PFSK-1 (cell line): Measurements from ENCODE around the gene HPS5.

Experiments used
- FOXP2 ChIP-seq: optimal IDR thresholded peaks from 2 replicates; pipeline ENCODE3; 2011; ENCODE audit warnings: borderline replicate concordance, control low read depth, inconsistent platforms; ENCODE audit not compliant: insufficient read depth; ENCODE audit errors: extremely low read length, extremely low read depth
- POLR2AphosphoS5 ChIP-seq: IDR thresholded peaks from 2 replicates; pipeline ENCODE4 v1.6.1; 2012; ENCODE audit warnings: low read depth, mild to moderate bottlenecking, control low read depth, low read length, moderate library complexity
- SIN3A ChIP-seq: IDR thresholded peaks from 2 replicates; pipeline ENCODE4 v1.6.1; 2012; ENCODE audit warnings: mild to moderate bottlenecking, low read length, moderate library complexity, borderline replicate concordance; ENCODE audit not compliant: insufficient read depth
- TAF1 ChIP-seq: IDR thresholded peaks from 2 replicates; pipeline ENCODE4 v1.6.1; 2012; ENCODE audit warnings: low read length, control low read depth, borderline replicate concordance; ENCODE audit not compliant: insufficient read depth
- TF ChIP-seq, protein P1 (sequence below), 2 experiments: IDR thresholded peaks; 2 replicates each; pipeline versions ENCODE4 v1.6.1 to v1.8.0; 2011 to 2012; ENCODE audit warnings: low read depth in 2 of 2, low read length in 2 of 2, control low read depth in 1 of 2, inconsistent platforms in 1 of 2, mild to moderate bottlenecking in 1 of 2, moderate library complexity in 1 of 2; ENCODE audit not compliant: insufficient read depth in 1 of 2

HPS5 gene

DNA sequence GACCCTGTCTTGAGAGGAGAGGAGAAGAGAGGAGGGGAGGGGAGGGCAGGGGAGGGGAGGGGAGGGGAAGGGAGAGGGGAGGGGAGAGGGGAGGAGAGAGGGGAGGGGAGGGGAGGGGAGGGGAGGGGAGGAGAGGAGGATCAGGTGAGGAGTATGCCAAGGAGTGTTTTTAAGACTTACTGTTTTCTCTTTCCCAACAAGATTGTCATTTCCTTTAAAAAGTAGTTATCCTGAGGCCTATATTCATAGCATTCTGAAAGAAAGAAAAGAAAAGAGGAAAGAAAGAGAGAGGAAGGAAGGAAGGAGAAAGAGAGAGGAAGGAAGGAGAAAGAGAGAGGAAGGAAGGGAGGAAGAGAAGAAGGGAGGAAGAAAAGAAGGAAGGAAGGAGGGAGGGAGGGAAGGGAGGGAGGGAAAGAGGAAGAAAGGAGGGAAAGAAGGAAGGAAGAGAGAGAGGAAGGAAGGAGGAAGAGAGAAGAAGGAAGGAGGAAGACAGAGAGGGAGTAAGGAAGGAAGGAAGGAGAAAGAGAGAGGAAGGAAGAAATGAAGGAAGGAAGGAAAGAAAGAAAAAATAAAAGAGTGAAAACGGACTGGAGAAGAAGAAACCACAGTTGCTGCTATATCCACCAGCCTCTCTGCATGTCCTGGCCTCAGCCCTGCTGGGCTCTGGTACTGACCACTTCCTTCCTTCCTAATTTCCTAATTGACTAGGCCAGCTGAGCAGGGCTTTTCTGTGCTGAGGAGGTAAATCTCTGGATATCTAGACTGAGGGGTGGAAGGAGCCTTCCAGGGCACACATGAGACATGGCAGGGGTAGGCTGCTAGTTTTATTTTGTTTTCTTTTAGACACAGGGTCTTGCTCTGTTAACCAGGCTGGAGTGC is 57.0 kb downstream of the HPS5 start:
- no peak for TF ChIP-seq POLR2AphosphoS5
- TF ChIP-seq TAF1 = no peak

DNA sequence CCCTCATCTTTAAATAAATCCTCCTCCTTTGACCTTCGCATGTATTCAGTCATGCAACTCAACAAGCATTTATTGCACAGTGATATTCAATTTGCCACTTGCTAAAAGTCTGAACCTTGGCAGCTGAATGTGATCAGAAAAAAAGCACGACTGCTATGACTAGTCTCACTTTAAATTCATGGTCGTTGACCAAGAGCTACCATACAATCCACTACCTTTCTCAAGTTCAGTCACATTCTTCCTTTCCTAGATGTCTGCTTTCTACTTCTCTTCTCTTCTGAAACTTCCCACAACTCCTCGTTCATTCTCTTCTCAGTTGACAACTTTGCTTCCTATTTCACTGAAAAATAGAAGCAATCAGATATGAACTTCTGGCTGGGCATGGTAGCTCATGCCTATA is 57.9 kb downstream of the HPS5 start:
- TF ChIP-seq POLR2AphosphoS5 (no peak), SIN3A (no peak), FOXP2 (no peak), TAF1 (no peak)
- TF ChIP-seq, protein P1, sequence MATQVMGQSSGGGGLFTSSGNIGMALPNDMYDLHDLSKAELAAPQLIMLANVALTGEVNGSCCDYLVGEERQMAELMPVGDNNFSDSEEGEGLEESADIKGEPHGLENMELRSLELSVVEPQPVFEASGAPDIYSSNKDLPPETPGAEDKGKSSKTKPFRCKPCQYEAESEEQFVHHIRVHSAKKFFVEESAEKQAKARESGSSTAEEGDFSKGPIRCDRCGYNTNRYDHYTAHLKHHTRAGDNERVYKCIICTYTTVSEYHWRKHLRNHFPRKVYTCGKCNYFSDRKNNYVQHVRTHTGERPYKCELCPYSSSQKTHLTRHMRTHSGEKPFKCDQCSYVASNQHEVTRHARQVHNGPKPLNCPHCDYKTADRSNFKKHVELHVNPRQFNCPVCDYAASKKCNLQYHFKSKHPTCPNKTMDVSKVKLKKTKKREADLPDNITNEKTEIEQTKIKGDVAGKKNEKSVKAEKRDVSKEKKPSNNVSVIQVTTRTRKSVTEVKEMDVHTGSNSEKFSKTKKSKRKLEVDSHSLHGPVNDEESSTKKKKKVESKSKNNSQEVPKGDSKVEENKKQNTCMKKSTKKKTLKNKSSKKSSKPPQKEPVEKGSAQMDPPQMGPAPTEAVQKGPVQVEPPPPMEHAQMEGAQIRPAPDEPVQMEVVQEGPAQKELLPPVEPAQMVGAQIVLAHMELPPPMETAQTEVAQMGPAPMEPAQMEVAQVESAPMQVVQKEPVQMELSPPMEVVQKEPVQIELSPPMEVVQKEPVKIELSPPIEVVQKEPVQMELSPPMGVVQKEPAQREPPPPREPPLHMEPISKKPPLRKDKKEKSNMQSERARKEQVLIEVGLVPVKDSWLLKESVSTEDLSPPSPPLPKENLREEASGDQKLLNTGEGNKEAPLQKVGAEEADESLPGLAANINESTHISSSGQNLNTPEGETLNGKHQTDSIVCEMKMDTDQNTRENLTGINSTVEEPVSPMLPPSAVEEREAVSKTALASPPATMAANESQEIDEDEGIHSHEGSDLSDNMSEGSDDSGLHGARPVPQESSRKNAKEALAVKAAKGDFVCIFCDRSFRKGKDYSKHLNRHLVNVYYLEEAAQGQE (IDR thresholded peaks at IDR 0.05; ENCODE audit: insufficient read depth in 1 of 2, low read depth in 2 of 2, low read length in 2 of 2) = no peak

DNA sequence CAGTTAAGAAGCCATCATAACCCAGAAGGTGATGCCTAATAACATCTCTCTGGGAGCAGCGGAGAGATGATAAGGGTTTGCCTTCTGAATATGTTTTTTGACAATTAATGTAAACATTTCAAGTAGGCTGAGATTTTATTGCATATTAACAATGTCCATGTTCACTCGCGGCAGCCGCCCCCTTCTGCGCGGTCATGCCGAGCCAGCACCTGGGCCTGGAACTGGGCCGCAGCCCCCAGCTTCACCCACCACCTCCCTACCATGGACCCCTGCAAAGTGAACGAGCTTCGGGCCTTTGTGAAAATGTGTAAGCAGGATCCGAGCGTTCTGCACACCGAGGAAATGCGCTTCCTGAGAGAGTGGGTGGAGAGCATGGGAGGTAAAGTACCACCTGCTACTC is 60.2 kb downstream of the HPS5 start:
- TF ChIP-seq, protein P1 (IDR thresholded peaks at IDR 0.05; ENCODE audit: insufficient read depth in 1 of 2, low read depth in 2 of 2, low read length in 2 of 2) = no peak
- TF ChIP-seq TAF1 (no peak), FOXP2 (no peak), POLR2AphosphoS5 (no peak), SIN3A (no peak)

DNA sequence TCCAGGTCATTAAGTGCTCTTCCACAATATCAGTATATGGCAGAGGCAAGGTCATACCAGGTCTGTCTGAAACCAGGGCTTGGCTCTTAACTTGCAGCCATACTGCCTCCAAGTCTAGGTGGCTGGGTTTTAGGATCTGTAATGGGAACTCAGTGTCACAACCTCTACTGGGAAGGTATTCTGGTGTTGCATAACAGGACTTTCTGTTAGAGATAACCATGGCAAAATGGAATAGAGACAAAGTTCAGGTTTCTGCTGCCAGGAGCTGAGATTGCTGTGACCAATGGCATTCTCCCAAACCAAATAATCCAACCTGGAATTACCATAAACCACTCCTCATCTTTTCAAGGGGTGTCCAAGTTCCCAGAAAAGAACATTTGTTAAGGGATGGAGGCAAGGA is 62.7 kb downstream of the HPS5 start:
- TF ChIP-seq, protein P1 (IDR thresholded peaks at IDR 0.05; ENCODE audit: insufficient read depth in 1 of 2, low read depth in 2 of 2, low read length in 2 of 2) = no peak
- TF ChIP-seq POLR2AphosphoS5 = no peak
- TF ChIP-seq TAF1 = no peak
- TF ChIP-seq SIN3A = no peak

DNA sequence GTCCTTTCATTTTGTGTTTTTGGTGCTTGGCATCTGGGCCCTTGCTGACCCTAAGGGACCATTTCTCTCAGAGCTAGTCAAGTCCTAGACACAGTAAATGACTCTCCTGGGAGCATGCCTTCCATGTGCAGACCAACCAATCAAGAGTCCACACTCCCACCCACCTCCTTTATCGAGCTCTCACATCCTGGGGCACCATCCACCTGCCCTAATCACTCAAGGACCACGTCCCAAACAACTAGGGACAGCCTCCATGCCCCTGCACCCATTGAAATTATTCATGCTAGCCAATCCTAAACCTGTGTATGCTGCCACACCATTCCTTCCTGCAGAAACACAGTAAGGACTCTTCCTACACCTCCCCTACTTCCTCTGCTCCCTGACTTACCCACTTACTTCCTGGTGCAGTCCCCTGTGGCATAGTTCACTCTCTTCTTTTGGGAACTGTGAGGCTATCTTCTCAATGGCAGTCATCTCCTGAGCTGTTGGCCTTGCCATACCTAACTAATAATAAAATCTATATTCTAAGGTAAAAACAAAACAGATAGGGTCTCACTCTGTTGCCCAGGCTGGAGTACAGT is 67.1 kb downstream of the HPS5 start:
- TF ChIP-seq, protein P1 (IDR thresholded peaks at IDR 0.05; ENCODE audit: insufficient read depth in 1 of 2, low read depth in 2 of 2, low read length in 2 of 2) = no peak
- no peak for TF ChIP-seq TAF1
- no peak for TF ChIP-seq POLR2AphosphoS5
- no peak for TF ChIP-seq FOXP2
- TF ChIP-seq SIN3A = no peak
